Loucy (cell line): Measurements from ENCODE around the gene PRORP.
"Not testable (repeated sequence)": the region's sequence is repeated elsewhere in the genome, so short reads cannot be mapped to it uniquely, and the experiment has no call there.

Experiments used
- H2AFZ ChIP-seq: fragments of 200-600 bp; sonication (generic); 2 replicates; pipeline ENCODE4 v1.6.0; 2016; ENCODE audit warnings: antibody characterized with exemption, mild to moderate bottlenecking, low read length, moderate library complexity
- H3F3A ChIP-seq: fragments of 200-600 bp; 2 replicates; pipeline ENCODE4 v1.6.0; 2016; ENCODE audit warnings: antibody characterized with exemption, low read depth, mild to moderate bottlenecking
- H3K27me3 ChIP-seq: fragments of 200-600 bp; sonication (generic); 2 replicates; pipeline ENCODE4 v1.6.1; 2014; ENCODE audit warnings: low read length, mild to moderate bottlenecking; ENCODE audit not compliant: insufficient read depth, poor library complexity, severe bottlenecking
- H3K36me3 ChIP-seq: fragments of 200-600 bp; sonication (generic); 2 replicates; pipeline ENCODE4 v1.6.1; 2016; ENCODE audit warnings: low read length; ENCODE audit not compliant: insufficient read depth
- H3K4me1 ChIP-seq: fragments of 200-600 bp; sonication (generic); 2 replicates; pipeline ENCODE4 v1.5.1; 2014; ENCODE audit warnings: low read length, mild to moderate bottlenecking; ENCODE audit not compliant: insufficient read depth, poor library complexity, severe bottlenecking
- H3K4me2 ChIP-seq: fragments of 200-600 bp; sonication (generic); 2 replicates; pipeline ENCODE4 v1.6.0; 2014; ENCODE audit warnings: antibody characterized with exemption, low read length, low read depth, mild to moderate bottlenecking; ENCODE audit not compliant: poor library complexity, severe bottlenecking
- H3K4me3 ChIP-seq: fragments of 200-600 bp; sonication (generic); 2 replicates; pipeline ENCODE4 v1.5.1; 2014; ENCODE audit warnings: low read length, mild to moderate bottlenecking, mixed read lengths; ENCODE audit not compliant: poor library complexity, severe bottlenecking
- H3K79me2 ChIP-seq: fragments of 200-600 bp; sonication (generic); 2 replicates; pipeline ENCODE4 v1.6.1; 2014; ENCODE audit warnings: low read length; ENCODE audit not compliant: insufficient read depth
- H3K9ac ChIP-seq: fragments of 200-600 bp; sonication (generic); 2 replicates; pipeline ENCODE4 v1.6.0; 2014; ENCODE audit warnings: mild to moderate bottlenecking, low read depth, low read length, moderate library complexity; ENCODE audit not compliant: poor library complexity, severe bottlenecking
- H3K9me2 ChIP-seq: fragments of 200-600 bp; sonication (generic); replicated peaks from 2 replicates; pipeline ENCODE4 v1.6.1; 2016; ENCODE audit warnings: low read depth, low read length, mixed read lengths
- H3K9me3 ChIP-seq: fragments of 200-600 bp; sonication (generic); 2 replicates; pipeline ENCODE4 v1.6.1; 2014; ENCODE audit warnings: mild to moderate bottlenecking, antibody characterized with exemption, low read length, low read depth; ENCODE audit not compliant: insufficient read depth
- H4K20me1 ChIP-seq: fragments of 200-600 bp; sonication (generic); 2 replicates; pipeline ENCODE4 v1.6.0; 2014; ENCODE audit warnings: antibody characterized with exemption, low read length, mild to moderate bottlenecking; ENCODE audit not compliant: insufficient read depth, poor library complexity, severe bottlenecking
- CTCF ChIP-seq: fragments of 200-600 bp; sonication (generic); conservative IDR thresholded peaks from 2 replicates; pipeline ENCODE4 v1.5.1; 2014; ENCODE audit warnings: mild to moderate bottlenecking, antibody characterized with exemption, low read length
- EZH2phosphoT487 ChIP-seq: fragments of 200-600 bp; IDR thresholded peaks from 2 replicates; pipeline ENCODE4 v1.6.1; 2018; ENCODE audit warnings: antibody characterized with exemption, mild to moderate bottlenecking, moderate library complexity, borderline replicate concordance

PRORP gene

GRCh38 chr14:35088514-35088913, 33.8 kb upstream of the PRORP start:
- Histone ChIP-seq H3K36me3 (peaks cover 52% of the 10 kb centered on the region), H3K9me2 (no peaks in the 10 kb centered on the region), H3K4me1 (no peaks in the 10 kb centered on the region), H3F3A (no peaks in the 10 kb centered on the region), H2AFZ (no peak overlapping the region), H3K79me2 (no peaks in the 10 kb centered on the region), H4K20me1 (no peaks in the 10 kb centered on the region), H3K4me2 (no peak overlapping the region), H3K9me3 (no peaks in the 10 kb centered on the region), H3K9ac (no peak overlapping the region), H3K27me3 (no peaks in the 10 kb centered on the region), H3K4me3 (no peak overlapping the region)
- TF ChIP-seq CTCF (no peak), EZH2phosphoT487 (no peak)

GRCh38 chr14:35094645-35095044, 27.7 kb upstream of the PRORP start:
- not testable (repeated sequence) for H3K9ac ChIP-seq, H2AFZ ChIP-seq, H3F3A ChIP-seq, H3K9me3 ChIP-seq, H4K20me1 ChIP-seq, H3K27me3 ChIP-seq, H3K4me2 ChIP-seq, H3K4me1 ChIP-seq, H3K9me2 ChIP-seq, H3K79me2 ChIP-seq, H3K4me3 ChIP-seq
- H3K36me3 ChIP-seq, result peaks cover 66% of the 10 kb centered on the region

- Histone ChIP-seq H3K4me1 (no peaks in the 10 kb centered on the region), H3K79me2 (peaks cover 2% of the 10 kb centered on the region; the same call in 1 of the 2 replicates), H3K4me2 (no peak overlapping the region), H2AFZ (no peak overlapping the region), H3K4me3 (no peak overlapping the region), H3F3A (no peaks in the 10 kb centered on the region), H3K9ac (no peak overlapping the region), H3K9me3 (peaks cover 5% of the 10 kb centered on the region; the same call in 1 of the 2 replicates), H3K27me3 (no peaks in the 10 kb centered on the region), H3K36me3 (peaks cover 58% of the 10 kb centered on the region), H3K9me2 (no peaks in the 10 kb centered on the region), H4K20me1 (peaks cover 5% of the 10 kb centered on the region)
- TF ChIP-seq CTCF, result no peak
- no peak for TF ChIP-seq EZH2phosphoT487
Measured at GRCh38 chr14:35107866-35108265, 14.5 kb upstream of the PRORP start.

- Histone ChIP-seq H3K4me1 (peaks cover 4% of the 10 kb centered on the region), H3K36me3 (peaks cover 47% of the 10 kb centered on the region; the same call in 1 of the 2 replicates)
- TF ChIP-seq EZH2phosphoT487 (no peak), CTCF (no peak)
Measured at GRCh38 chr14:35112641-35113040, 9.7 kb upstream of the PRORP start.

More at GRCh38 chr14:35112641-35113040, 9.7 kb upstream of the PRORP start:
- no peak overlapping the region for H2AFZ ChIP-seq
- H3K4me3 ChIP-seq, result no peak overlapping the region
- H3K79me2 ChIP-seq, result peaks cover 30% of the 10 kb centered on the region; the same call in 1 of the 2 replicates
- no peak overlapping the region for H3K9ac ChIP-seq
- H3K27me3 ChIP-seq, result no peaks in the 10 kb centered on the region
- H3F3A ChIP-seq, result no peaks in the 10 kb centered on the region
- peaks cover 5% of the 10 kb centered on the region; the same call in 1 of the 2 replicates for H3K9me3 ChIP-seq
- no peaks in the 10 kb centered on the region for H4K20me1 ChIP-seq
- no peak overlapping the region for H3K4me2 ChIP-seq
- no peaks in the 10 kb centered on the region for H3K9me2 ChIP-seq
